ENCODE measurements around the gene AFF4. TPM values are rescaled to one million over a fixed set of nuclear protein-coding genes. Genes with fewer than 3 reads are reported as not detected.

AFF4 gene
- total RNA-seq, 2 donors from 2014 or later, result 69.2 to 74.6 TPM

GRCh38 chr5:132896685-132897084 lies 66.7 kb downstream of the AFF4 start:
- H3K9me3 ChIP-seq (ENCODE audit: control insufficient read depth, low read length, poor library complexity, severe bottlenecking), result no peaks in the 10 kb centered on the region
- ATAC-seq (no peak), DNase-seq (no peak)
- no peaks in the 10 kb centered on the region for H3K27me3 Mint-ChIP-seq
- peak overlapping the region; percentile 61 for H3K27ac Mint-ChIP-seq
- H3K4me3 Mint-ChIP-seq, result no peak overlapping the region
- H3K4me1 Mint-ChIP-seq, result peaks cover 2% of the 10 kb centered on the region
- H3K36me3 Mint-ChIP-seq (ENCODE audit: low read depth), result peaks cover 9% of the 10 kb centered on the region

DNA sequence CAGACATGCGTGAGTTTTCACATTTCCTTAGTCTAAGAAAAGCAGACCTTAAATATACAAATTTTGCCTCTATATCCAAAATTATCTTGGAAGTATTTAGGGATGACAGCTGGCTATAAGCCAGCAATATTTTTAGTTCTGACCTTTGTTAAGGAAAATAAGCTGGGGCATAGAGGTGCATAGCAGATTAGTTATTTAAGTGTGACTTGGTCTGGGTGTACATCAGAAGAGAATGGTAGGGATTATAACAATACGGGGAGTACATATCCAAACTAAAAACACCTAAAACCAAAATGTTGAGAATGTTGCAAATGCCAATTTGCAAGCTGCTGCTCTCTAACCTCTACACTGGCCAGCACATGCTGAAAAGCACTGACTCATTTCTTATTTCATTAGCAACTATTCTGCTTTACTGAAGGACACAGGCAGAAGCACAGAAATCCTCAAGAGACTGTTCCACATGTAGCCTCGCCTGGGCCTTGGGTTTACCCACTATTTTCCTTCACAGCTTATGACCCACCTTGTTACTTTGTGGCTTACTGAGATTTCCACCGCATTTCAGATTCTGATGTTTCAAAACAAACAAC lies 67.6 kb downstream of the AFF4 start:
- peaks cover 2% of the 10 kb centered on the region for H3K4me1 Mint-ChIP-seq
- DNase-seq (no peak), ATAC-seq (no peak)
- peak overlapping the region; percentile 61 for H3K27ac Mint-ChIP-seq
- no peaks in the 10 kb centered on the region for H3K9me3 ChIP-seq (ENCODE audit: control insufficient read depth, low read length, poor library complexity, severe bottlenecking)
- peaks cover 9% of the 10 kb centered on the region for H3K36me3 Mint-ChIP-seq (ENCODE audit: low read depth)
- no peaks in the 10 kb centered on the region for H3K27me3 Mint-ChIP-seq
- H3K4me3 Mint-ChIP-seq, result no peak overlapping the region

GRCh38 chr5:132890817-132891216 lies 72.6 kb downstream of the AFF4 start:
- DNase-seq, result no peak
- Mint-ChIP-seq H3K4me3 (no peak overlapping the region), H3K27ac (peak overlapping the region; percentile 49), H3K27me3 (no peaks in the 10 kb centered on the region), H3K36me3 (ENCODE audit: low read depth) (peaks cover 6% of the 10 kb centered on the region), H3K4me1 (peaks cover 4% of the 10 kb centered on the region)
- H3K9me3 ChIP-seq (ENCODE audit: control insufficient read depth, low read length, poor library complexity, severe bottlenecking), result no peaks in the 10 kb centered on the region
- no peak for ATAC-seq

GRCh38 chr5:132889501-132889900 lies 73.9 kb downstream of the AFF4 start:
- H3K9me3 ChIP-seq (ENCODE audit: control insufficient read depth, low read length, poor library complexity, severe bottlenecking), result no peaks in the 10 kb centered on the region
- Mint-ChIP-seq H3K4me3 (no peak overlapping the region), H3K36me3 (ENCODE audit: low read depth) (peaks cover 3% of the 10 kb centered on the region), H3K4me1 (peaks cover 2% of the 10 kb centered on the region), H3K27me3 (no peaks in the 10 kb centered on the region), H3K27ac (no peak overlapping the region)
- DNase-seq (no peak), ATAC-seq (no peak)

- Mint-ChIP-seq H3K27ac (no peak overlapping the region), H3K36me3 (ENCODE audit: low read depth) (peaks cover 5% of the 10 kb centered on the region)
- ATAC-seq, result no peak
Observed at GRCh38 chr5:132887283-132887682, 76.2 kb downstream of the AFF4 start.

GRCh38 chr5:132886064-132886823 lies 77.2 kb downstream of the AFF4 start:
- H3K9me3 ChIP-seq (ENCODE audit: control insufficient read depth, low read length, poor library complexity, severe bottlenecking), result no peaks in the 10 kb centered on the region
- Mint-ChIP-seq H3K27ac (no peak overlapping the region), H3K4me3 (no peak overlapping the region), H3K36me3 (ENCODE audit: low read depth) (peaks cover 5% of the 10 kb centered on the region), H3K27me3 (no peaks in the 10 kb centered on the region), H3K4me1 (peaks cover 2% of the 10 kb centered on the region)
- no peak for DNase-seq
- peak; percentile 23 for ATAC-seq

More at GRCh38 chr5:132887283-132887682, 76.2 kb downstream of the AFF4 start:
- H3K4me1 Mint-ChIP-seq, result peaks cover 2% of the 10 kb centered on the region
- H3K9me3 ChIP-seq (ENCODE audit: control insufficient read depth, low read length, poor library complexity, severe bottlenecking), result no peaks in the 10 kb centered on the region
- DNase-seq, result no peak
- H3K27me3 Mint-ChIP-seq, result no peaks in the 10 kb centered on the region
- no peak overlapping the region for H3K4me3 Mint-ChIP-seq

DNA sequence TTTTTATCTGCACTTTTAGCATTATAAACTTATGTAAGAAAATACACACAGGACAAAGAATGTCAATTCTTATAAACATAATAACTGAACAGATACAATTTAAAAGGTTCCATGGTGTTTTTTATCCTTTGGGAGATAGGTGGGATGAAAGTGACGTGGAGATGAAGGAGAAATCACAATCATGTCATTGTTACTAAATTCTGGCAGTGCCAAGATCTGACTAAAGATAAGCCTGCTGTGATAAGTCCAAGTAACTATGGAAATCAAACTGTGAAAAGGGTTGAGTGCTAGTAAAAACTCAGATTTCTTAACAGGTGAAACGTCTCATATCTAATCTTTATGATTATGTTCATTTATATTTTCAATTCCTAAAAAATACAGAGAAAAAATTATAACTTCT lies 78.9 kb downstream of the AFF4 start:
- DNase-seq (no peak), ATAC-seq (no peak)
- H3K9me3 ChIP-seq (ENCODE audit: control insufficient read depth, low read length, poor library complexity, severe bottlenecking), result no peaks in the 10 kb centered on the region
- peaks cover 2% of the 10 kb centered on the region for H3K4me1 Mint-ChIP-seq
- no peaks in the 10 kb centered on the region for H3K27me3 Mint-ChIP-seq
- no peak overlapping the region for H3K27ac Mint-ChIP-seq
- peaks cover 5% of the 10 kb centered on the region for H3K36me3 Mint-ChIP-seq (ENCODE audit: low read depth)
- H3K4me3 Mint-ChIP-seq, result no peak overlapping the region

DNA sequence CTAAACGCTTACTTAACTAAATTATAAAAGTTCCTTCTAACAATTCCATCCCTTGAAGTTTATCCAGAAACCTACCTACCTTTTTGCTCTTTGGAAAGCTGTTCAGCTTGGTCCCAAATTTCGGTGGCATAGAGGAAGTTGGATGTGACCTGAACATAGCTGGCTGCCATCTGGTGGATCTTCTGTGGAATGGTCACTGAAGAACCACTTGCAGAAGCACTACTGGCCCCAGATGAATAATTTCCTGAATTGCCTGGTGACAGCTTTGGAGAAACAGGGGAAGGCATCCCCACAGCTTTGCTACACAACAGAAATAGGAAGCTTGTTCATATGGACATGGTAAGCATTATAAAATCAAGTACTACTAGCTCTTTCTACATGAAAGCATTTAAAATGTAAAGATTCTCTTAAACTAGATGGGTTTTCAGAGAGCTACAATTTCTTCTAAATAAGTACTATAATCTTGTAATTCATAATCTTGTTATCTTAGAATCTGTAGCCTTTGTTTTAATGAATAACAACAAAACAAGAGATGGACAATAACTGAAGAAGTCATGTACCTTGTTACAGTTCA lies 80.1 kb downstream of the AFF4 start:
- peaks cover 5% of the 10 kb centered on the region for H3K36me3 Mint-ChIP-seq (ENCODE audit: low read depth)
- DNase-seq, result no peak
- peaks cover 2% of the 10 kb centered on the region for H3K4me1 Mint-ChIP-seq
- H3K27me3 Mint-ChIP-seq, result no peaks in the 10 kb centered on the region
- H3K9me3 ChIP-seq (ENCODE audit: control insufficient read depth, low read length, poor library complexity, severe bottlenecking), result no peaks in the 10 kb centered on the region
- H3K4me3 Mint-ChIP-seq, result no peak overlapping the region
- no peak overlapping the region for H3K27ac Mint-ChIP-seq
- ATAC-seq, result peak; percentile 72

GRCh38 chr5:132877938-132878337 lies 85.5 kb downstream of the AFF4 start:
- Mint-ChIP-seq H3K4me1 (peaks cover 2% of the 10 kb centered on the region), H3K27ac (peak overlapping the region; percentile 34), H3K36me3 (ENCODE audit: low read depth) (peaks cover 2% of the 10 kb centered on the region), H3K27me3 (no peaks in the 10 kb centered on the region), H3K4me3 (no peak overlapping the region)
- H3K9me3 ChIP-seq (ENCODE audit: control insufficient read depth, low read length, poor library complexity, severe bottlenecking), result no peaks in the 10 kb centered on the region
- ATAC-seq (no peak), DNase-seq (no peak)

- Mint-ChIP-seq H3K4me1 (peaks cover 2% of the 10 kb centered on the region), H3K27me3 (no peaks in the 10 kb centered on the region), H3K27ac (peak overlapping the region; percentile 34), H3K36me3 (ENCODE audit: low read depth) (no peaks in the 10 kb centered on the region), H3K4me3 (no peak overlapping the region)
- DNase-seq (no peak), ATAC-seq (no peak)
- H3K9me3 ChIP-seq (ENCODE audit: control insufficient read depth, low read length, poor library complexity, severe bottlenecking), result no peaks in the 10 kb centered on the region
Observed at GRCh38 chr5:132877466-132877865, 86.0 kb downstream of the AFF4 start.

DNA sequence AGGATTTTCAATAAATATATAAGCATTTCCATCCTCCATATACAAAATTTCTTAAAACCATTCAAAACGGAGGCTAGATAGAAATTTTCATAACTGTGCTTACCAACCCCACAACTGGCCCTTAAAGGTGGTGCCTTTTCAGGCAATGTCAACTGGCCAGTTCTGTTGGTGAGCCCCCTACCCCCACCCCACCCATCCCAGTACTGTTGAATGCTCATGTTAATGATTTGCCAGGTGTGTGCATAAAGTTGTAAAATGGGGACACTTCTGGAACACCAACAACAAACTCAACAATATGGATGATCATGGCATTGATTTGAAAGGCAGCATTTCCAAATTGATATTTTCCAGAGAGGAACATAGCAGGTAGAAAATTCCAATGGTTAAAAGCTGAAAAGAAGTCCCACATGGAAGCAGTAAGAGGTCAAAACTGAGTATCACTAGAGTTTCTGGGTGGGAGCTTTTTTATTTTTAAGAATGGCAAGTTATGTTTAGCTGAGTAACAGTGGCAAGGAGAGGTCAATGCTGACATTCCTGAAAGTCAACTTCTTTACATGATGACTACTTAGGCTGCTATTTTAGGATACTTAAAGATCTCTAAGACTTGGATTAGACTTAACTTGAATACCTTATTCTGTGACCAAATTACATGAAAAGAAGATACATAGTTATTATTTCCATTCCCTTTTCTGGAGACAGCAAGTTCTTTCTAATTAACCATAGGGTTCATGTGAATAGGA lies 87.2 kb downstream of the AFF4 start:
- Mint-ChIP-seq H3K36me3 (ENCODE audit: low read depth) (no peaks in the 10 kb centered on the region), H3K27ac (no peak overlapping the region), H3K4me3 (no peak overlapping the region), H3K27me3 (no peaks in the 10 kb centered on the region), H3K4me1 (peaks cover 2% of the 10 kb centered on the region)
- no peak for DNase-seq
- H3K9me3 ChIP-seq (ENCODE audit: control insufficient read depth, low read length, poor library complexity, severe bottlenecking), result no peaks in the 10 kb centered on the region
- ATAC-seq, result no peak

DNA sequence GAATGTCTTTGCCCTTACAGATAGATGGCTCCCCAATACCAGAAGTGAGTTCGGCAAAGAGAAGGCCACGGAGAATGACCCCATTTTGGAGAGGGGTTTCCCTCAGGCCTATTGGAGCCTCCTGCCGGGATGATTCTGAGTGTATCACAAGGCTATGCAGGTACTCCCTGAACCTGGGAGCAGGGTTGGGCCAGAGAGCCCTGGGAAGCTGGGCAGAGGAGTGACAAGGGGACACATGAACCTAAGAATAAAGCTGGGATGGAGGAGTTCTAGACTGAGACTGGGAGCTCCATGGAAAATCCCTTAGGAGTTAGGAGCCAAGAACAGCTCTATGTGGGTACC lies 89.5 kb downstream of the AFF4 start:
- H3K9me3 ChIP-seq (ENCODE audit: control insufficient read depth, low read length, poor library complexity, severe bottlenecking), result no peaks in the 10 kb centered on the region
- peaks cover 4% of the 10 kb centered on the region for H3K4me1 Mint-ChIP-seq
- no peaks in the 10 kb centered on the region for H3K36me3 Mint-ChIP-seq (ENCODE audit: low read depth)
- H3K4me3 Mint-ChIP-seq, result no peak overlapping the region
- peak overlapping the region; percentile 61 for H3K27ac Mint-ChIP-seq
- ATAC-seq, result no peak
- no peaks in the 10 kb centered on the region for H3K27me3 Mint-ChIP-seq
- DNase-seq, result no peak

DNA sequence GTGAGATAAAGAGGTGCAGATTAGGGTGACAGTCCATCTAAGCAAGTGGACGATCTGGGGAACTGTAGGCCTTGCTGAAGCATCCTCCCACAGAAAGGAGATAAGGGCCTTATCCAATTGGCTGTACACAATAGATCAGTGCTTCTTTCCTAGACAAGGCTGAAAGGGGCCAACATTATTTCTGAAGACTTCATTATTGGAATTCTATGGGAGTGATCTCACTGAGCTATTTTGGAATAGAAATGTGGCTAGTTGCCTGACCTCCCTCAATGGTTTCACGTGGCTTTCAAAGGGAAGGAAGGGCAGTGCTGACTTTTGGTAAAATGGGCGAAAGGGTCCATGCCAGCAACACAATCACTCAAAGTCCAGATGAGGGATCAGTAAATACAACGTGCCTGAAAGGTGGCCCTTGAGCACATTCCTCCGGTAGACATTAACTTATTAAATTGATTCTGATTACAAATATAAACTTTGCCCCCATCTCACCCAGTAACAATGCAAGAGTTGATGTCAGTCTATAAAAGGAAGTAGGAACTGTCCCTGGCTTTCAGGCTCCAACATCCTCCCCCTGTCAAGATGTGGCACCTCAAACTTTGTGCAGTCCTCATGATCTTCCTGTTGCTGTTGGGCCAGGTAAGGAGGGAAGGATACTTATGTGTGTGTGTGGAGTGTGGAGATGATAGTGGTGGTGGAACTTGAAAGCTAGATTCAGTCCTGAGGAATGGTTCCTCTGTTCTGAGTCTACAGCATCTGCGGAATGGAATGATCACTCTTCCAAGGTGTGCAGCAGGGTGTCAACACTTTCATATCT lies 90.1 kb downstream of the AFF4 start, which contains the start of gene LEAP2:
TSS of gene LEAP2 (plus strand) at position 550 of the 811 bp plus-strand sequence. CDS start at position 577, 27 bp downstream.
- peaks cover 4% of the 10 kb centered on the region for H3K4me1 Mint-ChIP-seq
- peak within 1 kb of the TSS; percentile 61 for H3K27ac Mint-ChIP-seq
- no peaks in the 10 kb centered on the region for H3K36me3 Mint-ChIP-seq (ENCODE audit: low read depth)
- ATAC-seq (no peak), DNase-seq (no peak)
- no peak within 1 kb of the TSS for H3K4me3 Mint-ChIP-seq
- no peaks in the 10 kb centered on the region for H3K9me3 ChIP-seq (ENCODE audit: control insufficient read depth, low read length, poor library complexity, severe bottlenecking)
- no peaks in the 10 kb centered on the region for H3K27me3 Mint-ChIP-seq

Measured in T-helper 17 cell (primary cell).